OCI-LY1 (cell line): ENCODE results near the gene ADH1B.

ENCODE experiments used
- H2AFZ ChIP-seq: fragments of 200-600 bp; sonication (generic), shearing (Covaris generic); 2 replicates; pipeline ENCODE4 v1.6.0; 2014; ENCODE audit warnings: antibody characterized with exemption, mild to moderate bottlenecking, low read length
- H3F3A ChIP-seq: fragments of 200-600 bp; sonication (generic), shearing (Covaris generic); 2 replicates; pipeline ENCODE4 v1.6.0; 2014; ENCODE audit warnings: mild to moderate bottlenecking, antibody characterized with exemption, low read length, moderate library complexity; ENCODE audit not compliant: insufficient read depth
- H3K27ac ChIP-seq: fragments of 200-600 bp; sonication (generic); 2 replicates; pipeline ENCODE4 v1.5.1; 2014; ENCODE audit warnings: low read length, mixed run types, mild to moderate bottlenecking, low read depth; ENCODE audit not compliant: poor library complexity, severe bottlenecking
- H3K27me3 ChIP-seq: fragments of 200-600 bp; sonication (generic); 2 replicates; pipeline ENCODE4 v1.6.0; 2014; ENCODE audit warnings: antibody characterized with exemption, mild to moderate bottlenecking, low read length, moderate library complexity; ENCODE audit not compliant: insufficient read depth
- H3K36me3 ChIP-seq: fragments of 200-600 bp; sonication (generic); 2 replicates; pipeline ENCODE4 v1.6.1; 2014; ENCODE audit warnings: mild to moderate bottlenecking, antibody characterized with exemption, low read length, moderate library complexity, mixed read lengths; ENCODE audit not compliant: insufficient read depth
- H3K4me1 ChIP-seq: fragments of 200-600 bp; sonication (generic); 2 replicates; pipeline ENCODE4 v1.5.1; 2014; ENCODE audit warnings: mild to moderate bottlenecking, low read length, moderate library complexity; ENCODE audit not compliant: insufficient read depth, severe bottlenecking
- H3K4me2 ChIP-seq: fragments of 200-600 bp; sonication (generic), shearing (Covaris generic); 2 replicates; pipeline ENCODE4 v1.6.1; 2014; ENCODE audit warnings: low read length
- H3K4me3 ChIP-seq: fragments of 200-600 bp; sonication (generic); 2 replicates; pipeline ENCODE4 v1.5.1; 2014; ENCODE audit warnings: low read length, low read depth, mild to moderate bottlenecking, mixed read lengths; ENCODE audit not compliant: poor library complexity, severe bottlenecking
- H3K79me2 ChIP-seq: fragments of 200-600 bp; shearing (Covaris generic); 2 replicates; pipeline ENCODE4 v1.6.1; 2016; ENCODE audit warnings: mixed run types, low read length, mixed read lengths; ENCODE audit not compliant: insufficient read depth
- H3K9ac ChIP-seq: fragments of 200-600 bp; sonication (generic), shearing (Covaris generic); 2 replicates; pipeline ENCODE4 v1.6.1; 2014; ENCODE audit warnings: mild to moderate bottlenecking, low read length, mixed read lengths
- H3K9me2 ChIP-seq: fragments of 200-600 bp; sonication (generic), shearing (Covaris generic); 2 replicates; pipeline ENCODE4 v1.6.1; 2014; ENCODE audit warnings: low read depth, mild to moderate bottlenecking, low read length, mixed read lengths
- H3K9me3 ChIP-seq: fragments of 200-600 bp; shearing (Covaris generic); 2 replicates; pipeline ENCODE4 v1.6.1; 2014; ENCODE audit warnings: low read length, mixed read lengths
- H4K20me1 ChIP-seq: fragments of 200-600 bp; sonication (generic), shearing (Covaris generic); 2 replicates; pipeline ENCODE4 v1.6.0; 2016; ENCODE audit warnings: mild to moderate bottlenecking, low read length; ENCODE audit not compliant: insufficient read depth
- EZH2 ChIP-seq: fragments of 200-600 bp; sonication (generic), shearing (Covaris generic); IDR thresholded peaks from 2 replicates; pipeline ENCODE4 v1.8.0; 2017; ENCODE audit warnings: borderline replicate concordance, mixed run types, mild to moderate bottlenecking, antibody characterized with exemption, low read length, moderate library complexity, mixed read lengths
- TF ChIP-seq, protein P1 (sequence below): fragments of 200-600 bp; sonication (generic), shearing (Covaris generic); IDR thresholded peaks from 2 replicates; pipeline ENCODE4 v1.5.1; 2017; ENCODE audit warnings: mild to moderate bottlenecking, antibody characterized with exemption, low read length, moderate library complexity, mixed read lengths

ADH1B gene

DNA sequence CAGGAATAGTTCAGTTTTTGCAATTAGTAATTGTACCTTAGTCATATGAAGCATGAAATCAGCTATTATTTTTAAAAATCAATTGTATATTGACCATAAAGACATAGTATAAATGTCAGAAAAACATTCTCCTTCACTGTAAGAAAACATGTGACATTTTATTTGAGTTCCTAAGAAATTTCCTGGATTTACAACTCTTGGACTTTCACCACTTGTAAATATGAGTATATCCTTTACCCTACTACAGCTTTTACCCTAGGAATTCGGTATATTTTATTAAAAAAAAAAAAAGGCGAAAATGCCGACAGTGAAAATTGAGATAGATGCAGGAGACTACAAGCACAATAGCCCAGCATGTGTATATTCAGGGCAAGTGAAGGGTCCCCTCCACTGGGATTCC is 45.3 kb downstream of the ADH1B start:
- Histone ChIP-seq H3K79me2 (no peaks in the 10 kb centered on the region), H3K36me3 (no peaks in the 10 kb centered on the region), H3K4me3 (no peak overlapping the region), H3K9me3 (no peaks in the 10 kb centered on the region), H3K4me2 (no peak overlapping the region), H3F3A (no peaks in the 10 kb centered on the region), H3K4me1 (no peaks in the 10 kb centered on the region), H3K27me3 (no peaks in the 10 kb centered on the region), H3K9me2 (no peaks in the 10 kb centered on the region), H4K20me1 (no peaks in the 10 kb centered on the region), H3K27ac (no peak overlapping the region), H3K9ac (no peak overlapping the region), H2AFZ (no peak overlapping the region)
- TF ChIP-seq EZH2 = no peak
- TF ChIP-seq, protein P1, sequence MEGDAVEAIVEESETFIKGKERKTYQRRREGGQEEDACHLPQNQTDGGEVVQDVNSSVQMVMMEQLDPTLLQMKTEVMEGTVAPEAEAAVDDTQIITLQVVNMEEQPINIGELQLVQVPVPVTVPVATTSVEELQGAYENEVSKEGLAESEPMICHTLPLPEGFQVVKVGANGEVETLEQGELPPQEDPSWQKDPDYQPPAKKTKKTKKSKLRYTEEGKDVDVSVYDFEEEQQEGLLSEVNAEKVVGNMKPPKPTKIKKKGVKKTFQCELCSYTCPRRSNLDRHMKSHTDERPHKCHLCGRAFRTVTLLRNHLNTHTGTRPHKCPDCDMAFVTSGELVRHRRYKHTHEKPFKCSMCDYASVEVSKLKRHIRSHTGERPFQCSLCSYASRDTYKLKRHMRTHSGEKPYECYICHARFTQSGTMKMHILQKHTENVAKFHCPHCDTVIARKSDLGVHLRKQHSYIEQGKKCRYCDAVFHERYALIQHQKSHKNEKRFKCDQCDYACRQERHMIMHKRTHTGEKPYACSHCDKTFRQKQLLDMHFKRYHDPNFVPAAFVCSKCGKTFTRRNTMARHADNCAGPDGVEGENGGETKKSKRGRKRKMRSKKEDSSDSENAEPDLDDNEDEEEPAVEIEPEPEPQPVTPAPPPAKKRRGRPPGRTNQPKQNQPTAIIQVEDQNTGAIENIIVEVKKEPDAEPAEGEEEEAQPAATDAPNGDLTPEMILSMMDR = no peak

DNA sequence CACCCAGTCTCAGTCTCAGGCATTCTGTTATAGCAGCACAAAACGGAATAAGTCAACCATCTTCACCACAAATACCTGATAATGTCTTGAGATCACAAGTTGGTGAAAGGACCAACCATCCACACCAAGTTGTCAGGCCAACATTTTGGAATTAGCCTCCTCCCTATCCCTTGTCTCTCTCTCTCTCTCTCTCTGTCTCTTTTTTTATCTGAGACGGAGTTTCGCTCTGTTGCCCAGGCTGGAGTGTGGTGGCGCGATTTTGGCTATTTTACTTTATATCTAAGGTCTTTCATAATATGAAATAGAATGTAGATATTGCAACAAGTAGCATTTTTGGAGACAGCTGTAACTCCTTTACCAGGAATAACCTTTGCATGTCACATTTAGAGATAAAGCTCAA is 46.2 kb downstream of the ADH1B start:
- Histone ChIP-seq H3K9ac (no peak overlapping the region), H3K4me2 (no peak overlapping the region), H2AFZ (no peak overlapping the region), H3K4me1 (no peaks in the 10 kb centered on the region), H3K9me3 (no peaks in the 10 kb centered on the region), H4K20me1 (no peaks in the 10 kb centered on the region), H3K9me2 (no peaks in the 10 kb centered on the region), H3K79me2 (no peaks in the 10 kb centered on the region), H3K36me3 (no peaks in the 10 kb centered on the region), H3K4me3 (no peak overlapping the region), H3K27ac (no peak overlapping the region), H3F3A (no peaks in the 10 kb centered on the region), H3K27me3 (no peaks in the 10 kb centered on the region)
- no peak for TF ChIP-seq EZH2
- TF ChIP-seq, protein P1 = no peak

DNA sequence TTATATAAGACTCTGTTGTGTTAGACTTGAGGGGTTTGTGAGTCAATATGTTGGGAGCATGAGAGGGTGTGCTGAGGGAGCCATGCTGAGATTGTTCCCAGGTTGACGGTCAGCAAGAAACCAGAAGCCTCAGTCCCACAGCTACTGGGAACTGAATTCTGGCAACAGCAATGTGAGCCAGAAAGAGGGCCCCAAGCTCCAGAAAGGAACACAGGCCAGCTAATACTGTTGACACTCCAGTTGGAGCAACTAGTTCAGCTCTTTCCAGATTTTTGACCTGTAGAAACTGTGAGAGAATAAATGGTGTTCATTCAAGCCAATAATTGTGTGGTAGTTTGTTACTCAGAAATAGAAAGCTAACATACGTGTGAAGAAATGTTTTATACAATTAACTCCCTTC is 47.5 kb downstream of the ADH1B start:
- H3K4me1 ChIP-seq = no peaks in the 10 kb centered on the region
- H3K36me3 ChIP-seq = no peaks in the 10 kb centered on the region
- no peaks in the 10 kb centered on the region for H3K79me2 ChIP-seq
- no peaks in the 10 kb centered on the region for H3K27me3 ChIP-seq
- H3K4me3 ChIP-seq = no peak overlapping the region
- no peak overlapping the region for H3K9ac ChIP-seq
- H3K27ac ChIP-seq = no peak overlapping the region
- H3K9me2 ChIP-seq = no peaks in the 10 kb centered on the region
- no peaks in the 10 kb centered on the region for H3K9me3 ChIP-seq
- no peaks in the 10 kb centered on the region for H4K20me1 ChIP-seq
- no peak overlapping the region for H2AFZ ChIP-seq
- H3F3A ChIP-seq = no peaks in the 10 kb centered on the region
- no peak overlapping the region for H3K4me2 ChIP-seq
- TF ChIP-seq, protein P1 = no peak
- no peak for TF ChIP-seq EZH2
